GM12878 (cell line): ENCODE data around the gene PTTG1. TPM values are rescaled to one million over a fixed set of nuclear protein-coding genes. Genes with fewer than 3 reads are reported as not detected.

Source experiments
- ATF3 ChIP-seq: IDR thresholded peaks from 2 replicates; pipeline ENCODE4 v1.6.1; 2011; ENCODE audit warnings: low read depth, mild to moderate bottlenecking, low read length, moderate library complexity, borderline replicate concordance; ENCODE audit errors: extremely low read depth
- ATF7 ChIP-seq: fragments of 450-650 bp; IDR thresholded peaks from 2 replicates; pipeline ENCODE4 v1.6.1; 2016; ENCODE audit warnings: low read depth, mild to moderate bottlenecking
- CBX5 ChIP-seq: sonication (generic); IDR thresholded peaks from 2 replicates; pipeline ENCODE4 v1.6.1; 2016; ENCODE audit warnings: low read depth, moderate library complexity, mild to moderate bottlenecking, inconsistent platforms
- CREB1 ChIP-seq: IDR thresholded peaks from 2 replicates; pipeline ENCODE4 v1.6.1; 2012; ENCODE audit warnings: low read depth, mild to moderate bottlenecking, inconsistent platforms
- E2F4 ChIP-seq: IDR thresholded peaks from 2 replicates; pipeline ENCODE4 v1.6.1; 2012; ENCODE audit warnings: low read depth, low read length, improper control_type of control experiment
- MAX ChIP-seq: IDR thresholded peaks from 2 replicates; pipeline ENCODE4 v1.6.1; 2012; ENCODE audit warnings: low read depth, low read length, improper control_type of control experiment
- MEF2A ChIP-seq: IDR thresholded peaks from 2 replicates; pipeline ENCODE4 v1.6.1; 2011; ENCODE audit warnings: low read depth, mild to moderate bottlenecking, low read length, moderate library complexity; ENCODE audit not compliant: insufficient read depth
- MEF2B ChIP-seq: fragments of 450-650 bp; IDR thresholded peaks from 2 replicates; pipeline ENCODE4 v1.6.1; 2018; ENCODE audit warnings: mild to moderate bottlenecking, moderate library complexity; ENCODE audit not compliant: partially characterized antibody, poor library complexity, severe bottlenecking
- NBN ChIP-seq: fragments of 450-650 bp; IDR thresholded peaks from 2 replicates; pipeline ENCODE4 v1.6.1; 2016
- NFYB ChIP-seq: IDR thresholded peaks from 2 replicates; pipeline ENCODE4 v1.6.1; 2011; ENCODE audit warnings: low read depth, mild to moderate bottlenecking, low read length, improper control_type of control experiment, moderate library complexity; ENCODE audit not compliant: insufficient read depth
- POLR2AphosphoS5 ChIP-seq: IDR thresholded peaks from 2 replicates; pipeline ENCODE4 v1.6.1; 2011; ENCODE audit warnings: mild to moderate bottlenecking, low read length, inconsistent platforms
- POU2F2 ChIP-seq: IDR thresholded peaks from 3 replicates; pipeline ENCODE4 v1.6.1; 2011; ENCODE audit warnings: low read depth, mild to moderate bottlenecking, low read length, borderline replicate concordance
- RAD51 ChIP-seq: fragments of 450-650 bp; IDR thresholded peaks from 2 replicates; pipeline ENCODE4 v1.6.1; 2016; ENCODE audit warnings: moderate library complexity, mild to moderate bottlenecking, inconsistent platforms
- RBBP5 ChIP-seq: fragments of 200-600 bp; sonication (generic); conservative IDR thresholded peaks from 2 replicates; pipeline ENCODE4 v1.6.1; 2016
- SMAD5 ChIP-seq: IDR thresholded peaks from 2 replicates; pipeline ENCODE4 v1.6.1; 2016; ENCODE audit warnings: antibody characterized with exemption, low read depth
- SREBF1 ChIP-seq: IDR thresholded peaks from 2 replicates; pipeline ENCODE4 v1.6.1; 2012; ENCODE audit warnings: mild to moderate bottlenecking, low read length
- SUPT20H ChIP-seq: IDR thresholded peaks from 2 replicates; pipeline ENCODE4 v1.6.1; 2011; ENCODE audit warnings: low read depth, mild to moderate bottlenecking, low read length, moderate library complexity, borderline replicate concordance; ENCODE audit not compliant: control insufficient read depth
- USF1 ChIP-seq: IDR thresholded peaks from 2 replicates; pipeline ENCODE4 v1.6.1; 2011; ENCODE audit warnings: borderline replicate concordance, low read depth, mild to moderate bottlenecking, moderate library complexity, mixed read lengths, low read length; ENCODE audit not compliant: insufficient read depth; ENCODE audit errors: extremely low read length
- ZSCAN29 ChIP-seq: fragments of 450-650 bp; IDR thresholded peaks from 2 replicates; pipeline ENCODE4 v1.6.1; 2017; ENCODE audit warnings: mild to moderate bottlenecking, moderate library complexity
- polyA plus RNA-seq, 11 experiments: library from polyadenylated mRNA; depleted of rRNA in 4 of 11; unstranded in 6 of 11; stranded (reverse) in 5 of 11; fragments of >200 nt; fragmentation: Nextera tagmentation in 4 of 11; fragmentation: Illumina TruSeq in 1 of 11; extraction: Ambion mirVana in 4 of 11; extraction: Trizol in 1 of 11; gene quantifications; 1 replicate in 1 of 11; 2 replicates in 10 of 11; pipeline versions ENCODE4 v1.2.1 to v1.2.3, GENCODE V29; 2011 to 2016; ENCODE audit warnings: inconsistent platforms in 2 of 11, missing spikeins in 2 of 11, low read depth in 1 of 11
- total RNA-seq, 4 experiments: library from RNA; depleted of rRNA in 3 of 4; stranded (reverse); fragments of >200 nt in 3 of 4; fragmentation: Illumina TruSeq in 1 of 4; extraction: Trizol in 1 of 4; gene quantifications; 2 replicates each; pipeline versions ENCODE4 v1.2.1 to v1.2.3, GENCODE V29; 2013 to 2021
- TF ChIP-seq, protein P1 (sequence below): fragments of 450-650 bp; formaldehyde crosslinking; IDR thresholded peaks from 2 replicates; pipeline ENCODE4 v1.5.0; 2022; ENCODE audit warnings: mild to moderate bottlenecking, missing genetic modification characterization

The PTTG1 gene
- total and polyA plus RNA-seq, 10 of the 15 experiments (the other 5 are each of a cell fraction or from before 2014, with no cell fraction given) = 154 to 1,033 (median 377) TPM

DNA sequence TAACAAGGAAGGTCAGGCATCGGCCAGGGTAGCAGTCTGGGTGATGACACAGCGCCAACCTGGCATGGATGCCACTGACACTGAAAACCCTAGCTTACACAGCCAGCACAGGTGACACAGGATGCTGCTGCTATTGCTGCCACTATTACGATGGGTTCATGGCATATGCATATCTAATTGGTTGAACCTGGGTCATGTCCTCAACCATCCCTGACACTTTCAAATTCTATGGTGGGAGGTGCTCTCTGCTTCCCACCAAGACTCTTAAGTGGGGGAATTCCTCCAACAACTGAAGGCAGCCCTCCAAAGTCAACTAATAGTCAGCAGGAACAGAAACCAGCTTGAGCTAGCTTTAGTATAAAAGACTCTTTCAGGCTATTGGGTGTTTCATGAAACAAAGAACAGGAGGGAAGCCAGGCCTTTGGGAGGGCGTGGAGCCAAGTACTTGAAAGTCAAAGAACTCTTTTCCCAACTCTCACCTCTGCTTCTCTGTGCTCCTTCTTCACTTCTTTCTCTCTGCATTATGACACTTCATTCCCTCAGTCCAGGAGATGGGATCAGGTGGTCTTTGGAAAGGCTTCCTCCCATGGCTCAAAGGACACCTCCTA is 21.3 kb downstream of the PTTG1 start (continued):
- TF ChIP-seq USF1 (no peak), RAD51 (peak; percentile 26; the same call in 1 of the 2 replicates), CBX5 (peak; percentile 70; the same call in 1 of the 2 replicates), RBBP5 (no peak), SUPT20H (no peak), NFYB (peak; percentile 71), NBN (peak; percentile 69; the same call in 1 of the 2 replicates), CREB1 (no peak), E2F4 (no peak), POU2F2 (peak; percentile 94; the same call in 2 of the 3 replicates), SMAD5 (no peak), MEF2A (no peak), ATF7 (peak; percentile 36; the same call in 1 of the 2 replicates), POLR2AphosphoS5 (peak; percentile 72), ZSCAN29 (no peak), MAX (no peak), SREBF1 (no peak), ATF3 (no peak), MEF2B (peak; percentile 57)
- TF ChIP-seq, protein P1, sequence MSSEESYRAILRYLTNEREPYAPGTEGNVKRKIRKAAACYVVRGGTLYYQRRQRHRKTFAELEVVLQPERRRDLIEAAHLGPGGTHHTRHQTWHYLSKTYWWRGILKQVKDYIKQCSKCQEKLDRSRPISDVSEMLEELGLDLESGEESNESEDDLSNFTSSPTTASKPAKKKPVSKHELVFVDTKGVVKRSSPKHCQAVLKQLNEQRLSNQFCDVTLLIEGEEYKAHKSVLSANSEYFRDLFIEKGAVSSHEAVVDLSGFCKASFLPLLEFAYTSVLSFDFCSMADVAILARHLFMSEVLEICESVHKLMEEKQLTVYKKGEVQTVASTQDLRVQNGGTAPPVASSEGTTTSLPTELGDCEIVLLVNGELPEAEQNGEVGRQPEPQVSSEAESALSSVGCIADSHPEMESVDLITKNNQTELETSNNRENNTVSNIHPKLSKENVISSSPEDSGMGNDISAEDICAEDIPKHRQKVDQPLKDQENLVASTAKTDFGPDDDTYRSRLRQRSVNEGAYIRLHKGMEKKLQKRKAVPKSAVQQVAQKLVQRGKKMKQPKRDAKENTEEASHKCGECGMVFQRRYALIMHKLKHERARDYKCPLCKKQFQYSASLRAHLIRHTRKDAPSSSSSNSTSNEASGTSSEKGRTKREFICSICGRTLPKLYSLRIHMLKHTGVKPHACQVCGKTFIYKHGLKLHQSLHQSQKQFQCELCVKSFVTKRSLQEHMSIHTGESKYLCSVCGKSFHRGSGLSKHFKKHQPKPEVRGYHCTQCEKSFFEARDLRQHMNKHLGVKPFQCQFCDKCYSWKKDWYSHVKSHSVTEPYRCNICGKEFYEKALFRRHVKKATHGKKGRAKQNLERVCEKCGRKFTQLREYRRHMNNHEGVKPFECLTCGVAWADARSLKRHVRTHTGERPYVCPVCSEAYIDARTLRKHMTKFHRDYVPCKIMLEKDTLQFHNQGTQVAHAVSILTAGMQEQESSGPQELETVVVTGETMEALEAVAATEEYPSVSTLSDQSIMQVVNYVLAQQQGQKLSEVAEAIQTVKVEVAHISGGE (CRISPR knock-in tag) = no peak
